ENCODE measurements around the gene NADK. TPM values are rescaled to one million over a fixed set of nuclear protein-coding genes. Genes with fewer than 3 reads are reported as not detected.
A peak's percentile ranks its signal among the peaks of the same experiment; 100 is the strongest.

NADK gene
- total RNA-seq, 2 experiments from 2014 or later, result 57.3 to 65.6 TPM

DNA sequence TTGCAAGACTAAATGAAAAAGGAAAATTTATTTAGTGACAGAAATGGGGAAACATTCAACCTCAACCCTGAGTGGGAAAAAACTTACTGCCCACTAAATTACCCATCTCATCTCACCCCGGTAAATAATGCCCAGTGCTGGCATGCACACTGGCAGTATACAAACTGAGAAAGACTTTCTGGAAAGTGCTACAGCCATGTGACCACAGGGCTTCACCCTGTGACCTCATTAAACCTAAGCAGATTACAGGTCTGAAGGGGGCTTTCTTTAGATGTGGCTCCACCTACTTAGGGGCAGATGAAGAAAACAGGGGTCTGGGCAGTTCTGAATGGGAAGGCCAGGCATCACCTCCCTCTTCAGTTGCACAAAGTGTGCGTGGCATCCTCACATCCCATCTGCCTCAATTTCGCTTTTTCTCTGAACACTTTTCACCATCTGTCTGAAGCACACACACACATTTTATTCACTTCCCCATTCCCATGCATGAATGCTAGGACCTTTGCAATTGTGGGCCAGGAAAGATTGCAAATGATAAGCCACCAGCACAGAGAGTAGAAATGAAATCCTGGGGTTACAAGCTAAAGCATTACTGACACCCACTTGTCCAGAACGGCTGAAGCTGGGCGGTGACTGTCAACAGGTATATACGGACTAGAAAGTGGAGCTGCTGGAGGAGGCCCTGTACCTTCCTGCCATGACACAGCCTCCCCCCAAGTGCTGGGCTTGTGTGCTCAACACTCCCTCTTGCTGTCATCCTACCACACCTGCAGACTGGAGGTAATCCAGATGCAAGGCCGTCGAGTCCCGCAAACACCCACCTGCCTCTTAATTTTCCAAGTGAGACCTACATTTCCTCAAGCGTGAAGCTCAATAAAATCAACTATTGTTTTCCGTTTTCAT lies 2.7 kb downstream of the NADK start:
- Mint-ChIP-seq H3K4me3 (peak overlapping the region; percentile 36), H3K27ac (peak overlapping the region; percentile 32), H3K4me1 (ENCODE audit: low read depth) (peaks cover 45% of the 10 kb centered on the region), H3K36me3 (ENCODE audit: low read depth) (peaks cover 31% of the 10 kb centered on the region), H3K27me3 (no peaks in the 10 kb centered on the region), H3K9me3 (peaks cover 5% of the 10 kb centered on the region)
- no peak for DNase-seq
- ChIA-PET CTCF (no interaction called here), POLR2A (interaction anchor here (1.0 kb wide), 1 partner anchor 130 kb away, joined by 3 read pairs; no protein-coding TSS in a partner anchor)
- intact Hi-C loops (cut with micrococcal nuclease), result no loop called here
- ATAC-seq, result no peak
- TF ChIP-seq CTCF (IDR thresholded peaks at IDR 0.05), result no peak

DNA sequence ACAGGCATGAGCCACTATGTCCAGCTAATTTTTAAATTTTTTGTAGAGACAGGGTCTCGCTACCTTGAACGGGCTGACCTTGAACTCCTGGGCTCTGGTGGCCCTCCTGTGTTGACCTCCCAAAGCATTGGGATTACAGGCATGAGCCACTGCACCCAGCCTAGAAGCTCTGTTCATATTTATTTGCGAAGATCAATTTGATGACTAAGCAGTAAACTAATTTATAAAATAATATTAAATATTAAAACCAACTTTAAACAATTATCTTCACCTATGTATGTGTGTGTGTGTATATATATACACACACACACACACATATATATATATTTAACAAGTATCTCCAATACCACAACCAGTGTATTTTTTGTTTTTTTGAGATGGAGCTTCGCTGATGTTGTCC lies 4.4 kb downstream of the NADK start:
- ChIA-PET POLR2A (no interaction called here), CTCF (no interaction called here)
- intact Hi-C loops (cut with micrococcal nuclease), result no loop called here
- ATAC-seq (no peak), DNase-seq (no peak)
- no peak for TF ChIP-seq CTCF (IDR thresholded peaks at IDR 0.05)
- Mint-ChIP-seq H3K36me3 (ENCODE audit: low read depth) (peaks cover 40% of the 10 kb centered on the region), H3K4me1 (ENCODE audit: low read depth) (peaks cover 34% of the 10 kb centered on the region), H3K27me3 (no peaks in the 10 kb centered on the region), H3K9me3 (peaks cover 7% of the 10 kb centered on the region), H3K4me3 (no peak overlapping the region), H3K27ac (no peak overlapping the region)

DNA sequence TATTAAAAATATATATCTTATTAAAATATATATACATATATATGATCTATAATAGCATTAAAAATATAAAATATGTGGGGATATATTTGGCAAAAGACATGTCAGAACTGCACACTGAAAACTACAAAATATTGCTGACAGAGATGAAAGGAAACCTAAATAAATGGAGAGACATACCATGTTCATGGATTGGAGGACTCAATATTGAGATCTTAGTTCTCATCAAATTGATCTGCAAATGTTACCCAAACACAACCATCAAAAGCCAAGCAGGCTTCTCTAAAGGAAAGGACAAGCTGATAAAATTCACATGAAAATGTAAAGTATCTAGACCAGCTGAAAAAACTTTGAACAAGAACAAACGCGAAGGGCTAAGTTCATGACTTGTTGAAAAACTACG lies 7.2 kb downstream of the NADK start:
- Mint-ChIP-seq H3K4me3 (no peak overlapping the region), H3K27me3 (no peaks in the 10 kb centered on the region), H3K36me3 (ENCODE audit: low read depth) (peaks cover 46% of the 10 kb centered on the region), H3K4me1 (ENCODE audit: low read depth) (peaks cover 27% of the 10 kb centered on the region), H3K9me3 (peaks cover 7% of the 10 kb centered on the region), H3K27ac (no peak overlapping the region)
- CTCF ChIA-PET, result no interaction called here
- DNase-seq (no peak), ATAC-seq (no peak)
- intact Hi-C loops (cut with micrococcal nuclease), result no loop called here
- no peak for TF ChIP-seq CTCF (IDR thresholded peaks at IDR 0.05)
- POLR2A ChIA-PET, result no interaction called here

- Mint-ChIP-seq H3K27ac (no peak overlapping the region), H3K4me3 (no peak overlapping the region), H3K9me3 (peaks cover 7% of the 10 kb centered on the region), H3K4me1 (ENCODE audit: low read depth) (peaks cover 18% of the 10 kb centered on the region), H3K27me3 (no peaks in the 10 kb centered on the region), H3K36me3 (ENCODE audit: low read depth) (peaks cover 40% of the 10 kb centered on the region)
- no peak for ATAC-seq
- DNase-seq, result no peak
- ChIA-PET POLR2A (no interaction called here), CTCF (no interaction called here)
- intact Hi-C loops (cut with micrococcal nuclease), result no loop called here
- TF ChIP-seq CTCF (IDR thresholded peaks at IDR 0.05), result no peak
Measured at GRCh38 chr1:1770102-1770501, 8.2 kb downstream of the NADK start.

DNA sequence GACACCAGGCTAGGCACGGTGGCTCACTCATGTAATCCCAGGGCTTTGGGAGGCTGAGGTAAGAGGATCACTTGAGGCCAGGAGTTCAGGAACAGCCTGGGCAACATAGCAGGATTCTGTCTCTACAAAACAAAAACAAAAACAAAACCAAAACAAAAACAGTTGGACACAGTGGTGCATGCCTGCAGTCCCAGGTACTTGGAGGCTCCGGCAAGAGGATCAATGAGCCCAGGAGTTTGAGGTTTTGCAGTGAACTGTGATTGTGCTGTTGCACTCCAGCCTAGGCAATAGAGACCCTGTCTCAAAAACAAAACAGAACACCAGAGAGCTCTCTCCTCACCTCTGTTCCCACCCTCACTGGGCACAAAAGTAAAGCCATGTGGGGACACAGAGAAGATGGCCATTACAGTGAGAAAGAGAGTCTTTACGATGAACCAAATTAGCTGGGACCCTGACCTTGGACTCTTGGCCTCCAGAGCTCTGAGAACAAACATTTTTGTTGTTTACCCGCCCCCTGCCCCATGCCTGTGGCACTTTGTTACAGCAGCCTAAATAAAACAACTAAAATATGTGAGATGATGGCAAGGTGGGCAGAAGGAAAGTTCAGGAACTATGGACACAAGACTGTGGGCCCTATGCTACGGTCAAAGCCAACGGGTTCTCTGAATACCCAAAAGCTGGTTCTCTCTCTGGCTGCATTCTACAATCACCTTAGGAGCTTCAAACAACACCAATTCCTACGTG lies 9.8 kb downstream of the NADK start:
- no peak for ATAC-seq
- H3K4me1 Mint-ChIP-seq (ENCODE audit: low read depth), result peaks cover 15% of the 10 kb centered on the region
- POLR2A ChIA-PET, result interaction anchor here (0.6 to 1.3 kb wide), 2 partner anchors 8 to 12 kb away, joined by 3 read pairs; no protein-coding TSS in a partner anchor

More for the DNA sequence above, 9.8 kb downstream of the NADK start:
- CTCF ChIA-PET, result interaction anchor here (1.7 kb wide), 1 partner anchor 137 kb away, joined by 7 read pairs; no protein-coding TSS in a partner anchor
- H3K4me3 Mint-ChIP-seq, result no peak overlapping the region
- H3K27ac Mint-ChIP-seq, result no peak overlapping the region
- intact Hi-C loops (cut with micrococcal nuclease), result no loop called here
- H3K9me3 Mint-ChIP-seq, result peaks cover 7% of the 10 kb centered on the region
- peaks cover 40% of the 10 kb centered on the region for H3K36me3 Mint-ChIP-seq (ENCODE audit: low read depth)
- no peaks in the 10 kb centered on the region for H3K27me3 Mint-ChIP-seq
- no peak for TF ChIP-seq CTCF (IDR thresholded peaks at IDR 0.05)
- DNase-seq, result no peak

Measured in activated CD8-positive, alpha-beta T cell treated with anti-CD3 and anti-CD28 coated beads for 36 hours (primary cell).